GM18505 (cell line): Measurements from ENCODE around the gene DHH.

ENCODE experiments used
- ATAC-seq: cut with Tn5 transposase; IDR thresholded peaks from one replicate; pipeline ENCODE4 v1.9.1; 2021; ENCODE audit not compliant: unreplicated experiment
- POLR2A ChIP-seq: IDR thresholded peaks from 4 replicates; pipeline ENCODE4 v1.6.1; 2011; ENCODE audit warnings: borderline replicate concordance; ENCODE audit not compliant: insufficient read depth, insufficient read length; ENCODE audit errors: extremely low read depth

The DHH gene

GRCh38 chr12:49094975-49095365, 369 bp upstream of the DHH start:
- TF ChIP-seq POLR2A, result no peak
- no peak for ATAC-seq

- no peak for ATAC-seq
- TF ChIP-seq POLR2A, result no peak
These were observed 825 bp downstream of the DHH start for GRCh38 chr12:49093792-49094159.

- no peak for TF ChIP-seq POLR2A
- ATAC-seq, result no peak
These were observed 1.7 kb downstream of the DHH start for GRCh38 chr12:49092816-49093406.

- no peak for TF ChIP-seq POLR2A
- ATAC-seq, result no peak
These were observed 2.4 kb downstream of the DHH start for GRCh38 chr12:49092086-49092815.

GRCh38 chr12:49091836-49092085, 2.8 kb downstream of the DHH start:
- no peak for ATAC-seq
- no peak for TF ChIP-seq POLR2A

GRCh38 chr12:49091056-49091835, 3.4 kb downstream of the DHH start:
- no peak for TF ChIP-seq POLR2A

GRCh38 chr12:49089821-49090773, 4.5 kb downstream of the DHH start:
- ATAC-seq, result no peak
- TF ChIP-seq POLR2A, result no peak

More at GRCh38 chr12:49091056-49091835, 3.4 kb downstream of the DHH start:
- ATAC-seq, result no peak

- TF ChIP-seq POLR2A, result no peak
These were observed 5.7 kb downstream of the DHH start for GRCh38 chr12:49088932-49089330.

GRCh38 chr12:49088150-49088931, 6.3 kb downstream of the DHH start:
- no peak for TF ChIP-seq POLR2A
- ATAC-seq, result peak; percentile 82

More at GRCh38 chr12:49088932-49089330, 5.7 kb downstream of the DHH start:
- ATAC-seq, result no peak

- ATAC-seq, result no peak
- no peak for TF ChIP-seq POLR2A
These were observed 8.5 kb downstream of the DHH start for GRCh38 chr12:49086116-49086515.

GRCh38 chr12:49084438-49084837, 10.2 kb downstream of the DHH start:
- no peak for TF ChIP-seq POLR2A
- no peak for ATAC-seq

GRCh38 chr12:49079793-49080192, 14.8 kb downstream of the DHH start:
- no peak for ATAC-seq
- no peak for TF ChIP-seq POLR2A
